Trophoblast cell (in vitro differentiated cells and primary cell): ENCODE results near the gene RAB10.

Experiments
- DNase-seq, 2 donors: peaks; one replicate each; pipeline ENCODE4 v3.0.0-alpha.2; 2016
- H2AFZ ChIP-seq: 2 replicates; pipeline ENCODE4 v1.6.1; 2013; ENCODE audit warnings: low read length, moderate library complexity, mild to moderate bottlenecking; ENCODE audit not compliant: insufficient read depth, poor library complexity
- H2AK5ac ChIP-seq: 2 replicates; pipeline ENCODE4 v1.6.1; 2013; ENCODE audit warnings: mild to moderate bottlenecking, low read length
- H2BK120ac ChIP-seq: 2 replicates; pipeline ENCODE4 v1.6.1; 2013; ENCODE audit warnings: low read length, mild to moderate bottlenecking, moderate library complexity; ENCODE audit not compliant: insufficient read depth, poor library complexity
- H2BK12ac ChIP-seq: 2 replicates; pipeline ENCODE4 v1.6.1; 2013; ENCODE audit warnings: mild to moderate bottlenecking, low read length, moderate library complexity
- H2BK5ac ChIP-seq: 2 replicates; pipeline ENCODE4 v1.6.1; 2013; ENCODE audit warnings: low read length, low read depth, moderate library complexity, mild to moderate bottlenecking; ENCODE audit not compliant: poor library complexity
- H3K14ac ChIP-seq: 2 replicates; pipeline ENCODE4 v1.6.1; 2013; ENCODE audit warnings: mild to moderate bottlenecking, low read length
- H3K18ac ChIP-seq: 2 replicates; pipeline ENCODE4 v1.6.1; 2013; ENCODE audit warnings: mild to moderate bottlenecking, low read length
- H3K23ac ChIP-seq: 2 replicates; pipeline ENCODE4 v1.6.1; 2013; ENCODE audit warnings: low read length
- H3K27ac ChIP-seq: 2 replicates; pipeline ENCODE4 v1.5.1; 2013; ENCODE audit warnings: low read depth, mild to moderate bottlenecking, inconsistent platforms, low read length, moderate library complexity
- H3K27me3 ChIP-seq: 2 replicates; pipeline ENCODE4 v1.6.1; 2013; ENCODE audit warnings: inconsistent platforms, mild to moderate bottlenecking, low read length, moderate library complexity; ENCODE audit not compliant: insufficient read depth
- H3K36me3 ChIP-seq, 2 experiments: 1 replicate in 1 of 2; 2 replicates in 1 of 2; pipeline ENCODE4 v1.6.1; 2013; ENCODE audit warnings: low read length in 2 of 2, mild to moderate bottlenecking in 2 of 2, moderate library complexity in 1 of 2; ENCODE audit not compliant: insufficient read depth in 2 of 2, control insufficient read depth in 1 of 2
- H3K4ac ChIP-seq: 2 replicates; pipeline ENCODE4 v1.6.1; 2013; ENCODE audit warnings: low read depth, mild to moderate bottlenecking, low read length, moderate library complexity
- H3K4me1 ChIP-seq, 2 experiments: 1 replicate in 1 of 2; 2 replicates in 1 of 2; pipeline ENCODE4 v1.6.1; 2013; ENCODE audit warnings: low read length in 2 of 2, mild to moderate bottlenecking in 2 of 2, moderate library complexity in 1 of 2; ENCODE audit not compliant: insufficient read depth in 2 of 2, control insufficient read depth in 1 of 2
- H3K4me2 ChIP-seq: 2 replicates; pipeline ENCODE4 v1.6.1; 2013; ENCODE audit warnings: inconsistent platforms, mild to moderate bottlenecking, low read length, moderate library complexity
- H3K4me3 ChIP-seq: 2 replicates; pipeline ENCODE4 v1.5.1; 2013; ENCODE audit warnings: mild to moderate bottlenecking, low read depth, low read length, inconsistent platforms
- H3K79me1 ChIP-seq: one replicate; pipeline ENCODE4 v1.6.1; 2013; ENCODE audit warnings: low read length
- H3K79me2 ChIP-seq: 2 replicates; pipeline ENCODE4 v1.6.1; 2013; ENCODE audit warnings: low read length, mild to moderate bottlenecking; ENCODE audit not compliant: control insufficient read depth, insufficient read depth, poor library complexity
- H3K9ac ChIP-seq: 2 replicates; pipeline ENCODE4 v1.6.1; 2013; ENCODE audit warnings: mild to moderate bottlenecking, low read length
- H3K9me3 ChIP-seq: 2 replicates; pipeline ENCODE4 v1.6.1; 2013; ENCODE audit warnings: low read depth, mild to moderate bottlenecking, control low read depth, inconsistent platforms, low read length; ENCODE audit not compliant: insufficient read depth
- H4K12ac ChIP-seq: 2 replicates; pipeline ENCODE4 v1.6.1; 2013; ENCODE audit warnings: low read depth, mild to moderate bottlenecking, low read length, moderate library complexity
- H4K8ac ChIP-seq: 2 replicates; pipeline ENCODE4 v1.6.1; 2013; ENCODE audit warnings: low read depth, mild to moderate bottlenecking, low read length, moderate library complexity
- H4K91ac ChIP-seq: one replicate; pipeline ENCODE4 v1.6.1; 2013; ENCODE audit warnings: low read depth, mild to moderate bottlenecking, low read length, moderate library complexity
- WGBS: extraction: QIAGEN DNeasy Blood & Tissue Kit; methylation state at CpG from one replicate; pipeline ENCODE4 v1.1.7; 2013; ENCODE audit warnings: missing lambda C conversion rate; ENCODE audit not compliant: insufficient read length, insufficient coverage; ENCODE audit errors: extremely low coverage; 5-methylcytosine and 5-hydroxymethylcytosine counted together

The RAB10 gene

DNA sequence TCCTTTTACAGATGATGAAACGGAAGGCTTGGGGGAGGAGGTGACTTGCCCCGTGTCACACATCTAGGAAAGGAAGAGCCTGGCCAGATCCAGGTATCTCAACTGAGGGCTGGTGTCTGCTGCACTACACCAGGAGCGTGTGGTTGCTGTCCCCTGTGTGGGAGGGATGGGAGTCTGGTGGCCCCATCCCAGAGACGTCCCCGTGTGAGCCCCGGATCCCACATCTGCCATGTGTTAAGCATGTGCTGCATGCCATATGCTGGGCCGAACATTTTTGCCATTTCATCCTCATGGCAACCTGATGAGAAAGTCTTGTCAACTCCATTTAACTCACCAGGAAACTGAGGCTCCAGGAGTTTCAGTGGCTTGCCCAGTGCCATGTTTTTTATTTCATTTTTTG lies 143.2 kb downstream of the RAB10 start:
- Histone ChIP-seq H3K4me3 (no peak overlapping the region), H3K79me1 (peaks cover 1% of the 10 kb centered on the region), H2AFZ (no peak overlapping the region), H3K9ac (no peak overlapping the region), H2BK5ac (no peak overlapping the region), H3K4me2 (no peak overlapping the region), H4K91ac (no peak overlapping the region), H3K36me3 (no peaks in the 10 kb centered on the region), H3K4me1 (peaks cover 0 to 7% of the 10 kb centered on the region in 2 experiments), H3K14ac (no peak overlapping the region), H3K4ac (no peak overlapping the region), H2BK12ac (no peak overlapping the region), H3K27ac (no peak overlapping the region), H4K12ac (no peak overlapping the region), H3K27me3 (peaks cover 21% of the 10 kb centered on the region), H3K23ac (no peak overlapping the region), H4K8ac (no peak overlapping the region), H2AK5ac (no peak overlapping the region), H3K18ac (no peak overlapping the region), H2BK120ac (no peak overlapping the region), H3K79me2 (no peaks in the 10 kb centered on the region), H3K9me3 (no peaks in the 10 kb centered on the region)
- no CpG with 5 or more reads among the region's 7 CpGs for WGBS
- no peak for DNase-seq

DNA sequence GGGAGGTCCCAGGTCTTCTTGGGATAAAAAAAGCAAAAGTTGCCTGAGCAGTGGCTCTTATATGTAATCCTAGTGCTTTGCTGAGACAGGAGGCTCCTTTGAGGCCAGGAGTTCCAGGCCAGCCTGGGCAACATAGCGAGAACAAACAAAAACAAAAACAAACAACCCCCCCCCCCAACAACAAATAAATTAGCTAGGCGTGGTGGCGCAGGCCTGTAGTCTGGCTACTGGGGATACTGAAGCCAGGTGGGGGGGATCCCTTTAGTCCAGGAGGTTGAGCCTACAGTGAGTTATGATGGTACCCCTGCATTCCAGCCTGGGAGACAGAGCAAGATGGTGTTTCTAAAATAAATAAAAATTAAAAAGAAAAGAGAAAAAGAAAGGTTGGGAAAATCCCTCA lies 144.4 kb downstream of the RAB10 start:
- no CpG with 5 or more reads among the region's 3 CpGs for WGBS

DNA sequence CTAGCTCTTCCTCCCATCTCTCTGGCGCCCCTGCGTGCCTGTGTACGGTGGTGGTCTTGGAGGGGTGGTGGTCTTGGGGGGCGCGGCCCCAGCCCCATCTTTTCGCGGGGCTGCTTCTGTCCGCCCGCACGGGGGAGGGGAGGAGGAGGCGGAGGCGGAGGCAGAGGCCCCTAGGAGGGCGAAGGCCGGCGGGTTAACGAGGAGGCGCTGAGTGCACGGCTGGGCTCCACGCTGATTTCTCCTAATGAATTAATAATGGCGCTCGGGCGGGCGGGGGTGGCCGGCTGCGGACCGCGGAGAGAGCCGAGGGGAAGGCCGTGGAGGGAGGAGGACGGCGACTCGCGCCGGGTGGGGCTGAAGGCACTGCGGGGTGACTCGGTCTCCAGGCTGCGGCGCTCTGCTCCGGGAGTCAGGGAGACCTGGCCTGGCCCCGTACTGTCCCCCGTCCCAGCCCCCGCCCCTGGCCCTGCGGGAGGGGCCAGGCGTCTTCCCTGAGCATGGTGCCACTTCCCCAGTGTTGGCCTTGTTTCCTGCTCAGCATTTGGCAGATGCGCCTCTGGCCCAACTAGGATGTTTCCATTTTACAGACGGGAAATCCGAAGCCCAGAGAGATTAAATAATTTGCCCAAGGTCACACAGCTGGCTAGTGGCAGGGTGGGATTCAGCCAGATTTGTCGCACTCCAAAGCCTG lies 145.0 kb downstream of the RAB10 start:
- no peak overlapping the region for H2BK5ac ChIP-seq
- no CpG with 5 or more reads among the region's 48 CpGs for WGBS
- no peak overlapping the region for H2BK120ac ChIP-seq
- H3K4me3 ChIP-seq = peak overlapping the region; percentile 70
- H3K9me3 ChIP-seq = no peaks in the 10 kb centered on the region
- H3K4me2 ChIP-seq = peak overlapping the region; percentile 89
- no peak overlapping the region for H2BK12ac ChIP-seq
- no peaks in the 10 kb centered on the region for H3K79me2 ChIP-seq
- H3K27ac ChIP-seq = no peak overlapping the region
- peaks cover 0 to 7% of the 10 kb centered on the region in 2 experiments for H3K4me1 ChIP-seq
- H3K4ac ChIP-seq = no peak overlapping the region
- H3K14ac ChIP-seq = no peak overlapping the region
- no peak overlapping the region for H4K91ac ChIP-seq
- H3K27me3 ChIP-seq = peaks cover 12% of the 10 kb centered on the region
- H4K8ac ChIP-seq = no peak overlapping the region
- no peak overlapping the region for H3K9ac ChIP-seq
- no peak overlapping the region for H3K18ac ChIP-seq
- H3K36me3 ChIP-seq = no peaks in the 10 kb centered on the region
- peak in 1 of 2 donors; percentile 26 for DNase-seq
- H2AK5ac ChIP-seq = no peak overlapping the region
- H3K79me1 ChIP-seq = no peaks in the 10 kb centered on the region
- H3K23ac ChIP-seq = no peak overlapping the region
- peak overlapping the region; percentile 61 for H2AFZ ChIP-seq
- no peak overlapping the region for H4K12ac ChIP-seq

More for the DNA sequence above, 144.4 kb downstream of the RAB10 start:
- no peak overlapping the region for H3K27ac ChIP-seq
- H3K36me3 ChIP-seq = no peaks in the 10 kb centered on the region
- H3K9me3 ChIP-seq = no peaks in the 10 kb centered on the region
- no peak for DNase-seq
- no peaks in the 10 kb centered on the region for H3K79me2 ChIP-seq
- H3K14ac ChIP-seq = no peak overlapping the region
- no peak overlapping the region for H2AK5ac ChIP-seq
- H2BK12ac ChIP-seq = no peak overlapping the region
- no peak overlapping the region for H2BK120ac ChIP-seq
- no peak overlapping the region for H4K12ac ChIP-seq
- H3K4me1 ChIP-seq = peaks cover 0 to 7% of the 10 kb centered on the region in 2 experiments
- no peak overlapping the region for H2AFZ ChIP-seq
- no peak overlapping the region for H3K4me2 ChIP-seq
- H3K18ac ChIP-seq = no peak overlapping the region
- no peak overlapping the region for H4K91ac ChIP-seq
- no peak overlapping the region for H3K4me3 ChIP-seq
- H4K8ac ChIP-seq = no peak overlapping the region
- no peak overlapping the region for H3K9ac ChIP-seq
- H2BK5ac ChIP-seq = no peak overlapping the region
- H3K79me1 ChIP-seq = no peaks in the 10 kb centered on the region
- H3K27me3 ChIP-seq = peaks cover 18% of the 10 kb centered on the region
- H3K4ac ChIP-seq = no peak overlapping the region
- H3K23ac ChIP-seq = no peak overlapping the region

DNA sequence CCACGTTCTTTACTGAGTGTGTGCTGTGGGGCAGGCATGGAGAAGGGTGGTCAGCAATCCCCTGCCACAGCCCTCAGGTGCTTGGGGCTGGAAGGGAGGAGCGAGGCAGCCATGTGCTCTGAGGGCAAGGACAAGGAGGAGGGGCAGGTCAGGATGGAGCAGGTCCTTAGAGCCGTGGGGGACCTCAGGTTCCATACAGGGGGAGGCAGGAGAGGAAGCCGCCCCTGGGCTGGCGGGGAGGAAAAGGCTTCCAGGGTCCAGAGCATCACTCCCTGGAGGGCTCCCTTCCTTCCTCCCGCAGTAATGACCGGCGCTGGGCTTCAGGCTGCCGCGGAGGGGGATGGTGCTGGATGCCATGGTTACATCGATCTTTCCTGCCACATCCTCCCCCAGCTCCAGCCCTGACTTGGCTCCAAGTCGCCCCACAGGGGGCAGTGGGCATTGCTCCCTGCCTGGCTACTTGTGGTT lies 145.6 kb downstream of the RAB10 start:
- H3K79me1 ChIP-seq = peaks cover under 1% of the 10 kb centered on the region
- H3K14ac ChIP-seq = no peak overlapping the region
- no peak for DNase-seq
- peak overlapping the region; percentile 61 for H2AFZ ChIP-seq
- peaks cover 7% of the 10 kb centered on the region for H3K27me3 ChIP-seq
- H3K27ac ChIP-seq = no peak overlapping the region
- no peak overlapping the region for H2BK12ac ChIP-seq
- no peak overlapping the region for H3K9ac ChIP-seq
- H3K36me3 ChIP-seq = no peaks in the 10 kb centered on the region
- no peak overlapping the region for H4K12ac ChIP-seq
- no peak overlapping the region for H3K23ac ChIP-seq
- no peak overlapping the region for H4K8ac ChIP-seq
- H3K4ac ChIP-seq = no peak overlapping the region
- H3K79me2 ChIP-seq = no peaks in the 10 kb centered on the region
- H3K4me2 ChIP-seq = peak overlapping the region; percentile 89
- H4K91ac ChIP-seq = no peak overlapping the region
- H2AK5ac ChIP-seq = no peak overlapping the region
- H3K4me1 ChIP-seq = peaks cover 3 to 11% of the 10 kb centered on the region in 2 experiments
- no peaks in the 10 kb centered on the region for H3K9me3 ChIP-seq
- no peak overlapping the region for H2BK120ac ChIP-seq
- H3K4me3 ChIP-seq = no peak overlapping the region
- H3K18ac ChIP-seq = no peak overlapping the region
- H2BK5ac ChIP-seq = no peak overlapping the region
- WGBS = no CpG with 5 or more reads among the region's 12 CpGs
